ENCODE measurements around the gene CGN. TPM values are rescaled to one million over a fixed set of nuclear protein-coding genes. Genes with fewer than 3 reads are reported as not detected.
A peak's percentile ranks its signal among the peaks of the same experiment; 100 is the strongest.

CGN gene
- total RNA-seq, 1 experiment from 2014 or later = 30.9 TPM

- Histone ChIP-seq H3K9me3 (ENCODE audit: control insufficient read depth, low read depth, low read length) (no peaks in the 10 kb centered on the region), H3K18ac (ENCODE audit: insufficient read length, low read depth, low read length) (no peak overlapping the region), H3K56ac (ENCODE audit: insufficient read length, low read depth, low read length) (no peak overlapping the region), H3K4me1 (ENCODE audit: insufficient read depth, low read length) (no peaks in the 10 kb centered on the region), H3K14ac (ENCODE audit: insufficient read depth, low read length) (no peak overlapping the region), H3K23ac (ENCODE audit: insufficient read length, low read depth, low read length) (no peak overlapping the region), H2BK5ac (ENCODE audit: insufficient read length, low read length) (no peak overlapping the region), H2AK5ac (ENCODE audit: insufficient read length, low read length) (no peak overlapping the region), H3K4ac (ENCODE audit: low read depth, low read length) (no peak overlapping the region), H2BK20ac (ENCODE audit: low read depth, low read length, poor library complexity, severe bottlenecking) (no peak overlapping the region), H4K20me1 (ENCODE audit: control insufficient read depth, insufficient read depth, insufficient read length) (no peaks in the 10 kb centered on the region), H3K27ac (ENCODE audit: insufficient read length, low read depth, low read length) (no peak overlapping the region), H4K91ac (ENCODE audit: insufficient read length, low read depth, low read length) (no peak overlapping the region), H3K4me2 (ENCODE audit: insufficient read depth, insufficient read length, low read length) (no peak overlapping the region), H2BK120ac (ENCODE audit: low read depth, low read length, poor library complexity, severe bottlenecking) (no peak overlapping the region), H2BK12ac (ENCODE audit: insufficient read length, low read depth, low read length) (no peak overlapping the region), H3K27me3 (ENCODE audit: insufficient read depth, low read length) (no peaks in the 10 kb centered on the region), H2BK15ac (ENCODE audit: low read depth, low read length) (no peak overlapping the region), H3K79me1 (ENCODE audit: insufficient read depth, low read depth, low read length, poor library complexity, severe bottlenecking) (peaks cover 4% of the 10 kb centered on the region), H3K23me2 (ENCODE audit: insufficient read length, low read depth, low read length, poor library complexity, severe bottlenecking) (no peaks in the 10 kb centered on the region), H4K8ac (replicated peaks; ENCODE audit: insufficient read length, low read depth, low read length) (no peak overlapping the region), H3K79me2 (ENCODE audit: insufficient read depth, low read length) (no peaks in the 10 kb centered on the region), H3K9ac (ENCODE audit: extremely low read depth, insufficient read length, low read length) (no peak overlapping the region), H3T11ph (ENCODE audit: low read length) (no peak overlapping the region), H2AFZ (ENCODE audit: low read length) (no peak overlapping the region), H4K5ac (ENCODE audit: insufficient read length, low read depth, low read length) (no peak overlapping the region)
- WGBS (ENCODE audit: extremely low coverage, insufficient read length, low lambda C conversion rate) = no CpG with 5 or more reads among the region's 1 CpG
- DNase-seq = no peak
- Mint-ChIP-seq H3K9me3 (no peaks in the 10 kb centered on the region), H3K27me3 (ENCODE audit: low read depth) (no peaks in the 10 kb centered on the region), H3K4me1 (peaks cover 7 to 10% of the 10 kb centered on the region in 2 experiments; a peak in 3 of 4 replicates), H3K36me3 (ENCODE audit: insufficient read depth in 1 of 3, low read depth in 3 of 3) (peaks cover 2 to 13% (median 6%) of the 10 kb centered on the region in 3 experiments; a peak in 6 of 7 replicates), H3K27ac (peak overlapping the region in 1 of 3 experiments; percentile 24; a peak in 1 of 7 replicates), H3K4me3 (no peak overlapping the region)
- TF ChIP-seq CTCF (conservative IDR thresholded peaks at IDR 0.05) = no peak
Observed at GRCh38 chr1:151562661-151563060, 51.5 kb downstream of the CGN start.
